Astrocyte (in vitro differentiated cells and primary cell): ENCODE data around the gene RFTN1. TPM values are rescaled to one million over a fixed set of nuclear protein-coding genes. Genes with fewer than 3 reads are reported as not detected.

Experiments
- DNase-seq: peaks from one replicate; pipeline ENCODE4 v3.0.0-alpha.2; 2010; ENCODE audit warnings: low read depth
- FAIRE-seq: peaks from 2 replicates; lab custom pipeline; 2011; peaks lifted over from hg19 to GRCh38; lab: Jason Lieb, UNC
- H2AFZ ChIP-seq: 2 replicates; pipeline ENCODE4 v1.6.0; 2012; ENCODE audit warnings: low read depth, low read length, inconsistent platforms
- H3K27ac ChIP-seq: 2 replicates; pipeline ENCODE4 v1.5.1; 2011; ENCODE audit warnings: low read depth, low read length, inconsistent platforms
- H3K27me3 ChIP-seq: 2 replicates; pipeline ENCODE4 v1.6.0; 2011; ENCODE audit warnings: low read length, inconsistent platforms; ENCODE audit not compliant: insufficient read depth
- H3K36me3 ChIP-seq: 2 replicates; pipeline ENCODE4 v1.5.1; 2011; ENCODE audit warnings: low read length, inconsistent platforms; ENCODE audit not compliant: insufficient read depth
- H3K4me1 ChIP-seq: 2 replicates; pipeline ENCODE4 v1.5.1; 2011; ENCODE audit warnings: low read length, inconsistent platforms; ENCODE audit not compliant: insufficient read depth
- H3K4me2 ChIP-seq: 2 replicates; pipeline ENCODE4 v1.6.0; 2012; ENCODE audit warnings: low read length, inconsistent platforms
- H3K4me3 ChIP-seq: 2 replicates; pipeline ENCODE4 v1.5.1; 2011; ENCODE audit warnings: low read depth, mild to moderate bottlenecking, low read length, inconsistent platforms; ENCODE audit not compliant: insufficient read depth
- H3K79me2 ChIP-seq: 2 replicates; pipeline ENCODE4 v1.6.0; 2012; ENCODE audit warnings: mild to moderate bottlenecking, low read length, inconsistent platforms; ENCODE audit not compliant: insufficient read depth
- H3K9ac ChIP-seq: 2 replicates; pipeline ENCODE4 v1.6.0; 2012; ENCODE audit warnings: mild to moderate bottlenecking, low read length, inconsistent platforms
- H3K9me3 ChIP-seq: 2 replicates; pipeline ENCODE4 v1.5.1; 2012; ENCODE audit warnings: low read depth, mild to moderate bottlenecking, low read length, inconsistent platforms; ENCODE audit not compliant: insufficient read depth
- H4K20me1 ChIP-seq: 2 replicates; pipeline ENCODE4 v1.6.0; 2012; ENCODE audit warnings: low read length, inconsistent platforms; ENCODE audit not compliant: insufficient read depth
- H3K27ac Mint-ChIP-seq: one replicate; pipeline ENCODE4 v1.8.0; 2021; ENCODE audit warnings: mild to moderate bottlenecking, mixed read lengths; ENCODE audit not compliant: unreplicated experiment
- H3K27me3 Mint-ChIP-seq: one replicate; pipeline ENCODE4 v1.8.0; 2021; ENCODE audit warnings: low read depth, mixed read lengths; ENCODE audit not compliant: unreplicated experiment
- H3K36me3 Mint-ChIP-seq: one replicate; pipeline ENCODE4 v1.8.0; 2021; ENCODE audit warnings: low read depth, mixed read lengths; ENCODE audit not compliant: unreplicated experiment
- H3K4me1 Mint-ChIP-seq: one replicate; pipeline ENCODE4 v1.8.0; 2021; ENCODE audit warnings: low read depth, mixed read lengths; ENCODE audit not compliant: unreplicated experiment
- H3K4me3 Mint-ChIP-seq: one replicate; pipeline ENCODE4 v1.8.0; 2021; ENCODE audit warnings: mild to moderate bottlenecking, moderate library complexity, mixed read lengths; ENCODE audit not compliant: unreplicated experiment
- H3K9me3 Mint-ChIP-seq: one replicate; pipeline ENCODE4 v1.8.0; 2021; ENCODE audit warnings: mild to moderate bottlenecking, mixed read lengths; ENCODE audit not compliant: unreplicated experiment
- CTCF ChIP-seq: IDR thresholded peaks from 2 replicates; pipeline ENCODE4 v1.5.1; 2011; ENCODE audit warnings: low read depth, mild to moderate bottlenecking, inconsistent platforms, low read length, moderate library complexity; ENCODE audit not compliant: insufficient read depth
- EZH2 ChIP-seq: IDR thresholded peaks from 2 replicates; pipeline ENCODE4 v1.6.1; 2012; ENCODE audit warnings: mild to moderate bottlenecking, low read length, inconsistent platforms; ENCODE audit not compliant: insufficient read depth
- total RNA-seq: library from RNA; stranded (reverse); gene quantifications from 2 replicates; pipeline ENCODE4 v1.2.1, GENCODE V29; 2021

RFTN1 gene
- total RNA-seq, 1 donor from 2014 or later: 49.5 TPM

- DNase-seq: no peak
- peaks cover 13% of the 10 kb centered on the region for H3K36me3 ChIP-seq
- no peak overlapping the region for H3K4me2 ChIP-seq
- Mint-ChIP-seq H3K4me3 (no peak overlapping the region), H3K27ac (no peak overlapping the region), H3K27me3 (no peaks in the 10 kb centered on the region), H3K9me3 (no peaks in the 10 kb centered on the region), H3K36me3 (peaks cover 20% of the 10 kb centered on the region), H3K4me1 (peaks cover 14% of the 10 kb centered on the region)
- no peaks in the 10 kb centered on the region for H3K27me3 ChIP-seq
- H2AFZ ChIP-seq: no peak overlapping the region
- H3K9me3 ChIP-seq: peaks cover 4% of the 10 kb centered on the region
- peaks cover 8% of the 10 kb centered on the region for H3K4me1 ChIP-seq
- TF ChIP-seq CTCF (no peak), EZH2 (no peak)
- no peaks in the 10 kb centered on the region for H3K79me2 ChIP-seq
- H3K27ac ChIP-seq: no peak overlapping the region
- H4K20me1 ChIP-seq: peaks cover 10% of the 10 kb centered on the region
- no peak for FAIRE-seq
- no peak overlapping the region for H3K4me3 ChIP-seq
- no peak overlapping the region for H3K9ac ChIP-seq
Observed at GRCh38 chr3:16377847-16378302, 135.6 kb downstream of the RFTN1 start.

GRCh38 chr3:16377196-16377595 lies 136.3 kb downstream of the RFTN1 start:
- Histone ChIP-seq H3K79me2 (no peaks in the 10 kb centered on the region), H3K9me3 (peaks cover 4% of the 10 kb centered on the region), H3K36me3 (peaks cover 13% of the 10 kb centered on the region), H2AFZ (no peak overlapping the region), H4K20me1 (peaks cover 16% of the 10 kb centered on the region), H3K4me1 (peaks cover 8% of the 10 kb centered on the region), H3K4me3 (no peak overlapping the region), H3K27me3 (no peaks in the 10 kb centered on the region), H3K4me2 (no peak overlapping the region), H3K27ac (no peak overlapping the region), H3K9ac (no peak overlapping the region)
- no peak for DNase-seq
- Mint-ChIP-seq H3K27me3 (no peaks in the 10 kb centered on the region), H3K36me3 (peaks cover 24% of the 10 kb centered on the region), H3K9me3 (no peaks in the 10 kb centered on the region), H3K27ac (no peak overlapping the region), H3K4me1 (peaks cover 20% of the 10 kb centered on the region), H3K4me3 (no peak overlapping the region)
- TF ChIP-seq CTCF: no peak
- no peak for TF ChIP-seq EZH2
- no peak for FAIRE-seq

- Histone ChIP-seq H3K4me3 (no peak overlapping the region), H3K79me2 (no peaks in the 10 kb centered on the region), H3K4me2 (no peak overlapping the region), H3K27ac (no peak overlapping the region), H3K9ac (no peak overlapping the region), H3K36me3 (peaks cover 13% of the 10 kb centered on the region), H3K4me1 (peaks cover 18% of the 10 kb centered on the region), H3K9me3 (peaks cover 4% of the 10 kb centered on the region), H4K20me1 (peaks cover 15% of the 10 kb centered on the region), H2AFZ (no peak overlapping the region), H3K27me3 (no peaks in the 10 kb centered on the region)
- DNase-seq (no peak), FAIRE-seq (no peak)
- Mint-ChIP-seq H3K4me3 (no peak overlapping the region), H3K4me1 (peaks cover 27% of the 10 kb centered on the region), H3K9me3 (no peaks in the 10 kb centered on the region), H3K36me3 (peaks cover 27% of the 10 kb centered on the region), H3K27me3 (no peaks in the 10 kb centered on the region), H3K27ac (no peak overlapping the region)
- TF ChIP-seq CTCF (no peak), EZH2 (no peak)
Observed at GRCh38 chr3:16375891-16376290, 137.6 kb downstream of the RFTN1 start.
